Muscle of leg (tissue), 11 donors: ENCODE data around the gene TMED4. TPM values are rescaled to one million over a fixed set of nuclear protein-coding genes. Genes with fewer than 3 reads are reported as not detected.
"Not testable (repeated sequence)": the region's sequence is repeated elsewhere in the genome, so short reads cannot be mapped to it uniquely, and the experiment has no call there.

Experiments used
- DNase-seq: peaks from one replicate; pipeline ENCODE4 v3.0.0; 2013
- H3K27ac ChIP-seq: one replicate; pipeline ENCODE4 v1.5.1; 2013; ENCODE audit warnings: mild to moderate bottlenecking, low read length, control low read depth
- H3K27me3 ChIP-seq: one replicate; pipeline ENCODE4 v1.6.1; 2013; ENCODE audit warnings: low read length; ENCODE audit not compliant: control insufficient read depth, insufficient read depth
- H3K36me3 ChIP-seq: one replicate; pipeline ENCODE4 v1.6.1; 2013; ENCODE audit warnings: low read length; ENCODE audit not compliant: control insufficient read depth, insufficient read depth
- H3K4me1 ChIP-seq: one replicate; pipeline ENCODE4 v1.6.1; 2013; ENCODE audit warnings: low read length; ENCODE audit not compliant: control insufficient read depth, insufficient read depth
- H3K4me3 ChIP-seq: one replicate; pipeline ENCODE4 v1.5.1; 2013; ENCODE audit warnings: low read length, control low read depth
- H3K9me3 ChIP-seq: replicated peaks from 2 replicates; pipeline ENCODE4 v1.6.1; 2013; ENCODE audit warnings: low read depth, low read length; ENCODE audit not compliant: control insufficient read depth
- WGBS: methylation state at CpG from one replicate; pipeline ENCODE4 v1.1.5; 2013; ENCODE audit warnings: missing lambda C conversion rate; ENCODE audit not compliant: insufficient coverage; 5-methylcytosine and 5-hydroxymethylcytosine counted together
- polyA plus RNA-seq, 8 donors: library from polyadenylated mRNA; unstranded; fragments of 120-200 nt; gene quantifications; one replicate each; pipeline versions ENCODE4 v1.2.1 to v1.2.3, GENCODE V29; 2013; ENCODE audit warnings: inconsistent platforms in 1 of 8, low replicate concordance in 1 of 8; ENCODE audit not compliant: insufficient read length in 8 of 8, insufficient read depth in 1 of 8
- total RNA-seq: library from RNA; stranded (reverse); fragments of 120-200 nt; gene quantifications from one replicate; pipeline ENCODE4 v1.2.4, GENCODE V29; 2013

Gene TMED4
- total and polyA plus RNA-seq, 9 donors, result 74.8 to 97.8 (median 82.9) TPM

DNA sequence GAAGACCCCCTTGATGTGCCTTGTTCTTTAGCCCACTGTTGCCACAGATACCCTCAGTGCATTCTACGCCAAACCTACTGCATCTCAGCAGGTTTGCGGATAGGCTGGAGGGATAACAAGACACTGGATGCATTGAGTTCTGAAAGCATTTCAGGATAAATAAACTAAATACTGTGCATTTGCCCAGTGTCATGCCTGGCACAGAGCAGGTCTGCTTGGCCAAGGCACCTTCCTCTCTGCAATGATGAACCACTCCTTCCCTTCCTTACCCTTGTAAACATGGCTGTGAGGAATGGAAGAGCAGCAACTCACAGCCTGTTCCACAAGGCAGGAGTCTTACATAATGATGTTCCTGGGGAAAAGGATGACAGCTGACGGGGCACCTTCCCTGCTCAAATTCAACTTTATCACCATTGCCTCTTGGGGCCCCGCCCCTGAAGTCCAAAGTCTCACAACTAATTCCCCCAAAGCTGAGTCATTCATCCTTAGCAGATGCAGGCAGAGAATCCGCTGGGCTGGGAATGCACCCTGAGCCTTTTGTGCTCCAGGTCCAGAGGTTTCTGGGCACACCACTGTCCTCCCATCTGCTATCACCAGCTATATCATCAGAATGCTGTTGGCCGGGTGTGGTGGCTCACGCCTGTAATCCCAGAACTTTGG, 19.9 kb downstream of the TMED4 start:
- H3K27me3 ChIP-seq, result no peaks in the 10 kb centered on the region
- peaks cover 32% of the 10 kb centered on the region for H3K36me3 ChIP-seq
- DNase-seq, result no peak
- no peak overlapping the region for H3K4me3 ChIP-seq
- H3K9me3 ChIP-seq, result no peaks in the 10 kb centered on the region
- 79% methylated on average over 3 of the region's 7 CpGs for WGBS
- H3K4me1 ChIP-seq, result no peaks in the 10 kb centered on the region
- no peak overlapping the region for H3K27ac ChIP-seq

DNA sequence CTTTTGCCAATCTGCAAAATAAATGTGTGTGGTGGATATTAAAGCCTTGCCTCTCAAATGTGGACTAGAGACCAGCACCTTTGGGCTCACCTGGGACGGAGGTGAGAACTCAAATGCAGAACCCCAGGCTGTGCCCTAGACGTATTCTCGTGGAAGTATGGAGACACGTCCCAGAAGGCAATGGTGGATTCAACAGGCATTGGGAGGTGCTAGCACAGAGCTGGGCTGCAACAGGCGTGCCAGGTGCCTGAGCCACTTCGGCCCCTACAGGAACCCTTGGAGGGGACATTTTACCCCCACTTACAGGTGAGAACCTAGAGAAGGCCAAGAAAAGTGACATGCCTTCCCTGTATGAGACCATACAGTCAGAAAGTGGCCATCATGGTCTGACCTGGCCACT, 20.6 kb downstream of the TMED4 start:
- Histone ChIP-seq H3K4me1 (no peaks in the 10 kb centered on the region), H3K4me3 (no peak overlapping the region), H3K27me3 (no peaks in the 10 kb centered on the region), H3K27ac (no peak overlapping the region), H3K36me3 (peaks cover 25% of the 10 kb centered on the region), H3K9me3 (no peaks in the 10 kb centered on the region)
- 76% methylated on average over 4 of the region's 6 CpGs for WGBS
- no peak for DNase-seq

GRCh38 chr7:44559485-44559884, 22.5 kb downstream of the TMED4 start:
- no peaks in the 10 kb centered on the region for H3K9me3 ChIP-seq
- no peaks in the 10 kb centered on the region for H3K4me1 ChIP-seq
- no peaks in the 10 kb centered on the region for H3K27me3 ChIP-seq
- no peak overlapping the region for H3K27ac ChIP-seq
- no peak overlapping the region for H3K4me3 ChIP-seq
- DNase-seq, result no peak
- 86% methylated on average over 3 of the region's 4 CpGs for WGBS
- peaks cover 7% of the 10 kb centered on the region for H3K36me3 ChIP-seq

DNA sequence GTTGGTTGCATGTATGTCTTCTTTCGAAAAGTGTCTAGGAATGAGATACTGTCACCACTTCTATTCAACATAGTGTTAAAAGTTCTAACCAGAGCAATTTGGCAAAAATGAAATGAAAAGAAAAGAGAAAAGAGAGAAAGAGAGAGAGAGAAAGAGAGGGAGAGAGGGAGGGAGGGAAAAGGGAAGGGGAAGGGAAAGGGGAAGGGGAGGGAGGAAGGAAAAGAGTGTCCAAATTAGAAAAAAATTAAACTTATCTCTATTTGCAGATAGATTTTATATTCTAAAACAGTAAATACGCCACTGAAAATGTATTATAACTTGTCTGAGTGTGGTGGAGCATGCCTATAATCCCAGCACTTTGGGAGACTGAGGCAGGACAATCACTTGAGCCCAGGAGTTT, 24.5 kb downstream of the TMED4 start:
- no peaks in the 10 kb centered on the region for H3K4me1 ChIP-seq
- no peaks in the 10 kb centered on the region for H3K9me3 ChIP-seq
- H3K27me3 ChIP-seq, result peaks cover 3% of the 10 kb centered on the region
- H3K27ac ChIP-seq, result no peak overlapping the region
- no CpG with 5 or more reads among the region's 2 CpGs for WGBS
- H3K4me3 ChIP-seq, result no peak overlapping the region
- H3K36me3 ChIP-seq, result no peaks in the 10 kb centered on the region
- no peak for DNase-seq

DNA sequence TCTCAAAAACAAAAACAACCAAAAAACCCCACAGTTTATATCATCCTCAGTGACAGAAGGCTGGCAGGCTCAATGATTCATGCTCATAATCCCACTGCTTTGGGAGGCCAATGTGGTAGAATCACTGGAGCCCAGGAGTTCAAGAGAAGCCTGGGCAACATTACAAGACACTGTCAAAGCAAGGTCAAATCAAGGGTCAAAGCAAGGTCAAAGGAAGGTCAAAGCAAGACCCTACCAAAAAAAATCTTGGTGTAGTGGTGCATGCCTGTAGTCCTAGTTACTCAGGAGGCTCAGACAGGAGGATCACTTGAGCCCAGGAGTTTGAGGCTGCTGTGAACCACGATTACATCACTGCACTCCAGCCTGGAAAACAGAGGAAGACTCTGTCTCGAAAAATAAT, 26.7 kb downstream of the TMED4 start:
- no peak for DNase-seq
- no peak overlapping the region for H3K27ac ChIP-seq
- H3K4me3 ChIP-seq, result no peak overlapping the region
- 94% methylated on average over 2 of the region's 2 CpGs for WGBS
- H3K4me1 ChIP-seq, result no peaks in the 10 kb centered on the region
- no peaks in the 10 kb centered on the region for H3K9me3 ChIP-seq
- peaks cover 3% of the 10 kb centered on the region for H3K27me3 ChIP-seq
- no peaks in the 10 kb centered on the region for H3K36me3 ChIP-seq

DNA sequence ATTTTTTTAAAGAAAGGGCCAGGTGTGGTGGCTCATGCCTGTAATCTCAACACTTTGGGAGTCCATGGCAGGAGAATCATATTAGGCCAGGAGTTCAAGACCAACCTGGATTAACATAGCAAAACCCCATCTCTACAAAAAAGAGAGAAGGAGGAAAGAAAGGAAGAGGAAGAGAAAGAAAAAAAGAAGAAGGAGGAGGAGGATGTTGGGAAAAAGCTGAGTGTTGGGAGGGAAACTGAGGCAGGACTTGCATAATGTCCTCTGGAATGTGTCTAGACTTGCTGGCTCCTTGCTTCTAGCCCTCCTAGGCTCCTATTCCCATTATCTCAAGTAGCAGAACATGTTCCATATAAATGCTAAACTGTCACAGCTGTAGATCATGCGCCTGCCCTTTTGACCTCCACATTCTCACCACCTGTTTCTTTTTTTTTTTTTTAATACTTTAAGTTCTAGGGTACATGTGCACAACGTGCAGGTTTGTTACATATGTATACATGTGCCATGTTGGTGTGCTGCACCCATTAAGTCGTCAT, 29.5 kb downstream of the TMED4 start:
- not testable (repeated sequence) for DNase-seq, H3K4me3 ChIP-seq, H3K36me3 ChIP-seq, H3K27me3 ChIP-seq, H3K4me1 ChIP-seq, H3K9me3 ChIP-seq, H3K27ac ChIP-seq
- no CpG with 5 or more reads among the region's 3 CpGs for WGBS

DNA sequence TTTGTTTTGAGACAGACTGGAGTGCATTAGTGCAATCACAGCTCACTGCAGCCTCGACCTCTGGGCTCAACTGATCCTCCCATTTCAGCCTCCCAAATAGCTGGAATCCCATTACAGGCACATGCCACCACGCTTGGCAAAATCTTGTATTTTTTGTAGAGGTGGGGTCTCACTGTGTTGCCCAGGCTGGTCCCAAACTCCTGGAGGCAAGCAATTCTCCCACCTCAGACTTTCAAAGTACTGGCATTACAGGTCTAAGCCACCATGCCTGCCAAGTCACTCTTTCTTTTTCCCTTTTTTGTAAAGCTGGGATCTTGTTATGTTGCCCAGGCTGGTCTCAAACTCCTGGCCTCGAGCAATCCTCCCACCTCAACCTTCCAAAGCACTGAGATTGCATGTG, 32.6 kb downstream of the TMED4 start:
- no peaks in the 10 kb centered on the region for H3K9me3 ChIP-seq
- H3K27ac ChIP-seq, result no peak overlapping the region
- DNase-seq, result no peak
- no peak overlapping the region for H3K4me3 ChIP-seq
- WGBS, result no CpG with 5 or more reads among the region's 3 CpGs
- peaks cover 6% of the 10 kb centered on the region for H3K27me3 ChIP-seq
- H3K4me1 ChIP-seq, result no peaks in the 10 kb centered on the region
- no peaks in the 10 kb centered on the region for H3K36me3 ChIP-seq

- Histone ChIP-seq H3K27me3 (peaks cover 6% of the 10 kb centered on the region), H3K9me3 (no peaks in the 10 kb centered on the region), H3K4me3 (no peak overlapping the region), H3K27ac (no peak overlapping the region), H3K4me1 (no peaks in the 10 kb centered on the region), H3K36me3 (no peaks in the 10 kb centered on the region)
- WGBS, result no CpG with 5 or more reads among the region's 3 CpGs
- no peak for DNase-seq
Observed at GRCh38 chr7:44548893-44549292, 33.1 kb downstream of the TMED4 start.

DNA sequence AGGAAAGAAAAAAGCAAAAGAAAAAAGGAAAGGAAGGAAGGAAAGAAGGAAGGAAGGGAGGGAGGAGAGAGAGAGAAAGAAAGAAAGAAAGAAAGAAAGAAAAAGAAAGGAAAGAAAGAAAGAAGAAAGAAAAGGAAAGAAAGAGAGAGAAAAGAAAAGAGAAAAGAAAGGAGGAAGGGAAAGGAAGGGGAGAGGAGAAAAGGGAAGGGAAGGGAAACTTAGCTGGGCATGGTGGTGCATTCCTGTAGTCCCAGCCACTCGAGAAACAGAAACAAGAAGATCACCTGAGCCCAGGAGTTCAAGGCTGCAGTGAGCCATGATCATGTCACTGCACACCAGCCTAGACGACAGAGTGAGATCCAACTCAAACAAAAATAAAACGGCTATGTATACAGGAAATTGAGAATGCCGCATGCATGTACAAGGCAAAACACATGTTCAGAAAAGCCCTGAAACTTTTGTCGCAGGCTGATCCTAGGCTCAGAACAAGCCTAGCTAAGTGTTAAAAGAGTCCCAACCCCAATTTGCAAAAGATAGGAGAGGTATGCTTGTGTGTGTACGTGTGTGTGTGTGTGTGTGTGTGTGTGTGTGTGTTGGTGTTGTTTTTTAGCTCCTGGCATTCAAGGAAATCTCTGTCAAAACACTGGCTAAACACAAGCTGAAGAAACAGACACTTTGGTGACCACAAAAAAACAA, 34.3 kb downstream of the TMED4 start:
- Histone ChIP-seq H3K36me3 (no peaks in the 10 kb centered on the region), H3K4me1 (no peaks in the 10 kb centered on the region), H3K4me3 (no peak overlapping the region), H3K9me3 (no peaks in the 10 kb centered on the region), H3K27ac (no peak overlapping the region), H3K27me3 (peaks cover 3% of the 10 kb centered on the region)
- 30% methylated on average over 2 of the region's 6 CpGs for WGBS
- DNase-seq, result no peak

DNA sequence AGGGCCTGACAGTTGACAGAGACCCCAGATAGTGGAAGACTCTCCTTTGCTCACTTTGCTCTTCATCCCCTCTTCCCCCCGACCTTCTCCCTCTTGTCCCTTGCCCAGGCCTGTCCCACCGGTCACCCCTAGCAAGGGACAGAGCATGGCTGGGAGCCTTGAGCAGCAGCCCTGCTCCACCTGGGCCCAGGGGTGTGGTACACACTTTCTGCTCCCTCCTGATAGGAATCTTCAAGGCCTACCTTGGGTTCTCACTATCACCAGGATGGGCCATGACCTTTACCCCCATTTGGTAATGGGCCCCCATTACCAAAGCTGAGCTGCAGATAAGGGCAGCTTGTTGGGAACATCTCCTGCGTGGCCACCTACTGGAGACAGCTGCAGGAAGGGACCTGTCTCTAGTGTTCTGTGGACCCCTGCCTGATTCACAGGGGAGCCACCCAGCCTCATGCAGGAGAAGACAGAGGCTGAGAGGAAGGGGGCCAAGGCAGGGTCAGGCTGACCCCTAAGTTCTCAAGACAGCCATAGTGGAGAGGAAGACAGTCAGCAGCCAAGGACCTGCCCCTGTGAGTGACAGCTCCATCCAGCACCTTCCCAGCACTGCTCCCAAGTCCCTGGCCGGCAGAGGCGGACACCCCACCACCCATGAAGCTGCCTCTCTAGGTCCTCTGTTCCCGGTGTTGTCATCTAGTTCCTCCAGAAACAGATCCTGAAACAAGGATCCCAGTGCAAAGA, 40.0 kb downstream of the TMED4 start:
- Histone ChIP-seq H3K27ac (no peak overlapping the region), H3K4me3 (no peak overlapping the region), H3K4me1 (no peaks in the 10 kb centered on the region), H3K27me3 (no peaks in the 10 kb centered on the region), H3K36me3 (no peaks in the 10 kb centered on the region), H3K9me3 (no peaks in the 10 kb centered on the region)
- DNase-seq, result no peak
- WGBS, result 81% methylated on average over 5 of the region's 6 CpGs
